NCI-H2107 treated with DMSO at 0.1 percent for 48 hours (cell line): ENCODE results near the gene OVCH2.
"Not testable (repeated sequence)": the region's sequence is repeated elsewhere in the genome, so short reads cannot be mapped to it uniquely, and the experiment has no call there.

Source experiments
- DNase-seq: peaks from one replicate; lab custom pipeline; 2025; ENCODE audit not compliant: unreplicated experiment; lab: John Stamatoyannopoulos, UW

OVCH2 gene

GRCh38 chr11:7706377-7706776, at the start of gene OVCH2:
TSS of gene OVCH2 (minus strand) at chr11:7706477. CDS start at chr11:7706394, 83 bp downstream.
- no peak for DNase-seq

DNA sequence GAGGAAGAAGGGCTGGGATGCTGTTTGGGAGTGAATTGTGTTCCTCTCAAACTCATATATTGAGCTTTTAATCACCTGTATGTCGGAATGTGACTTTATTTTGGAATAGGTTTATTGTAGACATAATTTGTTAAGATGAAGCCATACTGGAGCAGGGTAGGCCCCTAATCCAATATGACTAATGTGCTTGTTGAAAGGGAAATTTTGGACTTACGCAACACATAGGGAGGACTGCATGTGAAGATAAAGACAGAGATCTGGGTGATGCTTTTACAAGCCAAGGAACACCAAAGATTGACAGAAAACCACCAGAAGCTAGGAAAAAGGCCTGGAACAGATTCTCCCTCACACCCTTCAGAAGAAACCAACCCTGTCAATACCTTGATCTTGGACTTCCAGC, 43.2 kb upstream of the OVCH2 start:
- DNase-seq, result no peak

DNA sequence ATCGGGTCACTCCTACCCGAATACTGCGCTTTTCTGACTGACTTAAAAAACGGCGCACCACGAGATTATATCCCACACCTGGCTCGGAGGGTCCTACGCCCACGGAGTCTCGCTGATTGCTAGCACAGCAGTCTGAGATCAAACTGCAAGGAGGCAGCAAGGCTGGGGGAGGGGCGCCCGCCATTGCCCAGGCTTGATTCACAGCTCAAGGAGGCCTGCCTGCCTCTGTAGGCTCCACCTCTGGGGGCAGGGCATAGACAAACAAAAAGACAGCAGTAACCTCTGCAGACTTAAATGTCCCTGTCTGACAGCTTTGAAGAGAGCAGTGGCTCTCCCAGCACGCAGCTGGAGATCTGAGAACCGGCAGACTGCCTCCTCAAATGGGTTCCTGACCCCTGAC, 28.5 kb upstream of the OVCH2 start:
- not testable (repeated sequence) for DNase-seq

DNA sequence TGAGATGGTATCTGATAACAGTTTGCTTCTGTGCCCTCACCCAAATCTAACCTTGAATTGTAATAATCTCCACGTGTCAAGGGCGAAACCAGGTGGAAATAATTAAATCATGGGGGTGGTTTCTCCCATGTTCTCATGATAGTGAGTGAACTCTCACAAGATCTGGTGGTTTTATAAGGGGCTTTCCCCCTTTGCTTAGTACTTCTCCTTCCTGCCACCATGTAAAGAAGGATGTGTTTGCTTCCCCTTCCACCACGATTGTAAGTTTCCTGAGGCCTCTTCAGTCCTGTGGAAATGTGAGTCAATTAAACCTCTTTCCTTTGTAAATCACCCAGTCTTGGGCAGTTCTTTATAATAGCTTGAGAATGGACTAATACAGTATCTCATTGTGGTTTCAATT, 8.5 kb upstream of the OVCH2 start:
- no peak for DNase-seq

DNA sequence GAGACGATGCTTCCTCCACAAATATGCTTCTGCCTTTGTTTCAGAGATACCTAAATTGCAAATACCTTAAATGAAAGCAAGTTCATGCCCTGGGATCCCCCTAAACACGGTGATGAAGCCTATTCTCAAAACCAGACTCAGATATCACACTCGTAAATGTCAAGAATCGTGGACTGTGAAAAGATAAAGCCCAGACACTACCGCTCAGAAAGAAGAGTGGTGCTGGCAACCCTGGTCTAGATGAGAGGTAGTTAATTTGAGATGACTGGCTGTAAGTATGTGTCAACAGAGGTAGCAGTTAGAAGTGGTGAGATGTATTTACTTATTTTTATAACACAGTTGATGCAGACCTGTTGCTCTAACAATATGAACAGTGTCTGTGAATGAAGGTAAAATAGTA, 2.5 kb downstream of the OVCH2 start:
- no peak for DNase-seq

DNA sequence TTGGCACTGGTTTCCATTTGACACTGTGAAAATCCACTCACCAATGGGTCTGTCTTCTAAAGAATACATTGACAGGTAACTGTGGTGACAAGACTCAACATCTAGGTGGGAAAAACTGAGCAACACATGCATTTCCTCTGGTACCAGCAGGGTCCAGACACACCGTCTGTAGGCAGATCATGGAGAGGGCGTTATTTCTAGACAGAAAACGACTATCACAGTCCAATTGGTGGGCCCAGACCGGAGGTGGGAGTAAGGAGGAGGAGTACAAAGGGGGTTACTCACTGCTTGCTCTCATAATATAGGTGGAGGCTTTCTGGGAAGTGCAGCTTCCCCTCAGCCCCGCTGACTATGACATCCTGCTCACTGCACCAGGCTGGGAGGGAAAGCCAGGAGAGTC, 9.9 kb downstream of the OVCH2 start:
- no peak for DNase-seq

GRCh38 chr11:7694235-7694634, 12.0 kb downstream of the OVCH2 start:
- DNase-seq, result no peak

DNA sequence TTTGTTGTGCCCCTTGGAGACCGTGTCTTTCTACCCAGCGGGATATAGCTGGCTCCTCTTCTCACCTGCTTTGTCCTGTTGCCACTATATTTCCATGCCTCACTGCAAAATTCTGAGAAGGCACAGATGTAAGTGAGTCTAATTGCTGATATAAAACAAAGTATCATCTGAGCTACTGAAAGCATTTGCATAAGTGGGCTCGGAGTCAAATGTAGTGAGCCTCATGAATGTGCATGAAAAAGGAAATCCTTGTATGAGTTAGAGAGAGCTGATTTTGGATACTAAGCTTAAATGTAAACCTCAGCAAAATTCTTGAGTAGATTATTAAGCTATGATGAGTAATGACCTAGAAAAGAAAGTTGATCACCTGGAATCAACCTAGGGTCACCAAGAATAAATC, 13.9 kb downstream of the OVCH2 start:
- no peak for DNase-seq

GRCh38 chr11:7691759-7692350, 14.4 kb downstream of the OVCH2 start:
- DNase-seq, result no peak

GRCh38 chr11:7690648-7691047, 15.6 kb downstream of the OVCH2 start:
- no peak for DNase-seq

GRCh38 chr11:7689239-7689638, 17.0 kb downstream of the OVCH2 start:
- no peak for DNase-seq

GRCh38 chr11:7688238-7688826, 17.9 kb downstream of the OVCH2 start:
- DNase-seq, result no peak

- DNase-seq, result no peak
Observed at GRCh38 chr11:7687386-7687785, 18.9 kb downstream of the OVCH2 start.

DNA sequence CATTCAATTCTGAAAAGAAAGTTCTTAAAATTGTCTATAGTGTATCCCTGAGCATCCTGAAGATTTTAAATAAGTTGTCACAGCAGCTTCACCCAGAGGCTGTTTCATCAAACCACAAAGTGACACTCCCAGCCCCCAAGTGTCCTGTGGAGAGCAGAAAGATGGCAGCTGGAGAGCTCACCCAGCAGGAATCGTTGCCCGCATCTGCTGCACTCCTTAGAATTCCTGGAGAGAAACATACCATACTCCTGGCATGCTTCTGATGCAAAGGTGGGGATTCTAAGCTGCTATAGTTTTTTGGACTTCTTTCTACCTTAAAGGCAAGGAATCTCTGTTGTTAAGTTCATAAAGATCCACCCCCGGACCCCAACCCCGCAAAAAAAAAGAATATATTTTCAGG, 19.5 kb downstream of the OVCH2 start:
- no peak for DNase-seq

- DNase-seq, result no peak
Observed at GRCh38 chr11:7683571-7683970, 22.7 kb downstream of the OVCH2 start.

DNA sequence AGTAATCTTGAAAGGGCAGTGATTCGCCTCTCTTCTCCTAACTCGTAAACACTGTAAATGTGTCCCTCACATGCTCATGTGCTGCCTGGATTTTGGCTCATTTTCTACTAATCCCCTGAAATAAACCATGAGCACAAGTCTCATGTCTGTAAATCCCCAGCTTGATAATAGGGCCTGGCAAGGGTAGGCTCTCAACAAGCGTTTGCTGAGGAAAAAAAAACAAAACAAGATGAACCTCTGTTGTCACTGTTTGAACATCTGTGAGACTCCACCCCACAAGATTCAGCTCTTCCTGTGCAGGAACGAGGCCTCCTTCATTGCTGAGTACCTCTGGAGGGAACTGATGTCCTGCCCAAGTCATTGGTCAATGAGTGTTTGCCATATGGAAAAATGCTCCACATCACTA, 28.5 kb downstream of the OVCH2 start:
- DNase-seq, result no peak

DNA sequence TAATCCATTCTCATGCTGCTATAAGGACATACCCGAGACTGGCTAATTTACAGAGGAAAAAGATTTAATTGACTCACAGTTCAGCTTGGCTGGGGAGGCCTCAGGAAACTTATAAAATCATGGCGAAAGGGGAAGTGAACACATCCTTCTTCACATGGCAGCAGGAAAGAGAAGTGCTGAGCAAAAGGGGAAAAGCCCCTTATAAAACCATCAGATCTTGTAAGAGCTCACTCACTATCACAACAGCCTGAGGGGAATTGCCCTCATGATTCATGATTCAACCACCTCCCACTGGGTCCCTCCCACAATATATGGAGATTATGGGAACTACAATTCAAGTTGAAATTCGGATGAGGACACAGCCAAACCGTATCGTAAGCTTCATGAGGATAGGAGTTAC, 29.2 kb downstream of the OVCH2 start:
- DNase-seq, result no peak

DNA sequence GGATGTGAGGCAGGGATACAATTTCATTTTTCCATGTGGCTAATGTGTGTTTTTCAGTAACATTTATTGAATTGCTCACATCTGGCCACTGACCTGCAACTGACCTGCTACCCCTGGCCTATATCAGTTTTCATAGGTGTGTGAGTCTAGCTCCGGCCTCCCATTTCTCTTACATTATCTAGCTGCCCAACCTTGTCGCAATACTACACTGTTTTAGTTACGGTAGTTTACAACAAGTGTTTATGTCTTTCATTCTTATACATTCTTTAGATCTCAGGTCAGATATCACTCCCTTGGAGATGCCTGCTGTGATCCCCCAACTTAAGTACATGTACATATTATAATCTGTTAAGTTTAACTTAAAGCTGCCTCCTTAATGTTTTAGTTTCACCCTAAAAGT, 30.6 kb downstream of the OVCH2 start:
- DNase-seq, result no peak

DNA sequence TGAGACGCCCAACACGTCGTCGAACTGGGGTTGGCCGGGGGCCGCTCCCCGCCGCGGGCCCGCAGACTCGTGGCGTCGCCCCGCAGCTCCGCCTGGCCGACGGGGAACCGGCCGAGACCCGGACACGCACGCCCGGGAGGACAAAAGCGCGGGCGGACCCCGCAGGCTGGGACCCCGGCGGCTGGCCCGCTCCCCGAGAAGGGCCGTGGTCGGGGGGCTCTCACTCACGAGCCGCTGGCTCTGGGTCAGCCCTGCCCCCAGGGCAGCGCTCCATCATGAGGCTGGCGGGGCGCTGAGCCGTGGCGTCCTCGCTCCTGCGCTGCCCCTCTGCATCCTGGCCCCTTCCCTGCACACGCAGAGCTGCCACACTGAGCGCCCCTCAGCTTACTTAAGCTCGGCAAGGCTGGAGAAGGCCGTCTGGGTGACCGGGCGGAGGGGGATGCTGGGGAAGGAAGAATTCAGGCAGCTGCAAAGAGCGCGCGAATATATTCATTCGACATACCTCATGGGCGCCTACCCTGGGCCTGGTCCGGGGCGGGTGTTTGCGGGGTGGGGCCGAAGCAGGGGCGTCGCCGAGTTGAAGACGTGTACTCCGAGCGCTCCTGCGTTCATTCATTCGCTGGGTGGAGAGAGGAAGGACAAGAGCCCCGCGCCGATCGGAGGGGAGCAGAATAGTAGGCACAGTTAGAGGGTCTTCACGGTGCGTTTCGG, 32.4 kb downstream of the OVCH2 start:
- no peak for DNase-seq

- DNase-seq, result no peak
Observed at GRCh38 chr11:7672960-7673723, 33.1 kb downstream of the OVCH2 start, which contains the start of gene CYB5R2. TSS of gene CYB5R2 (minus strand) at chr11:7673500. CDS start at chr11:7672825, 675 bp downstream.

DNA sequence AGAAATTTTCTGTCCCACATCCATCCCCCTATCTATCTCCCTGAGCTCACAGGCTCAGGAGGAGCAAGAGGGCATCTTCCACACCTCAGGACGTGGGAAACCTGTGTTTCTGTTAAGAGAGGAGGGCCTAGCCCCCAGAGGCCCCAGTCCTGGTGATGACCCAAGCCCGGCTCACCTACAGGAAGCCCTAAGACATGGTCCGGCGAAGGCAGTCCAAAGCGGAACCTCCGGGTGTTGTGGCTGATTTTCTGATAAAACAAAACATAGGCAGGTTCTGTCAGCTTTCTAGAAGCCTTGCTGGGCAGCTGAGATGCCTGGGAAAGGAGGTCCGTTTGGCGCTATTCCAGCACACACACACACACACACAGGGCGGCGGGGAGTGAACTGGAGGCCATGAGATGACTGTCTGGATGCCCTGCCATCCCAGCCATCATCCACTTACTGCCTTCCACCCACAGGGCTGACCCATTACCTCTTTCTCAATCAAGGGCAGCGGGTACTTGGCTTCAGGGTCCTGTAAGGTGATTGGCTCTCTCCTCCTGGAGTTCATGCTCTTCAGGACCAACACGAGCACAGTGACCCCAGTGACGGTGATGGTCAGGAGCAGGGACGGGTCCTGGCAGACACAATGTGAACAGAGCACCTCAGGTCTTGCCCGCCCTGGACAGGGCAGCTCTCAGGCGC, 33.9 kb downstream of the OVCH2 start:
- no peak for DNase-seq
